HG03095 (cell line): ENCODE measurements around the gene CALR.
"Not testable (repeated sequence)": the region's sequence is repeated elsewhere in the genome, so short reads cannot be mapped to it uniquely, and the experiment has no call there.

Experiments
- ATAC-seq: cut with Tn5 transposase; IDR thresholded peaks from one replicate; pipeline ENCODE4 v1.9.1; 2021; ENCODE audit warnings: moderate library complexity; ENCODE audit not compliant: unreplicated experiment

Gene CALR

GRCh38 chr19:12952488-12953137 lies 14.2 kb downstream of the CALR start:
- ATAC-seq, result no peak

GRCh38 chr19:12953138-12953798 lies 14.9 kb downstream of the CALR start:
- ATAC-seq, result no peak

- no peak for ATAC-seq
Observed at GRCh38 chr19:12953799-12954611, 15.6 kb downstream of the CALR start.

- no peak for ATAC-seq
Observed at GRCh38 chr19:12954612-12954962, 16.2 kb downstream of the CALR start.

- ATAC-seq, result not testable (repeated sequence)
Observed at GRCh38 chr19:12955575-12955974, 17.2 kb downstream of the CALR start.

GRCh38 chr19:12955996-12956395 lies 17.6 kb downstream of the CALR start:
- no peak for ATAC-seq

GRCh38 chr19:12956446-12957388 lies 18.3 kb downstream of the CALR start, which contains the start of gene GADD45GIP1:
Gene GADD45GIP1 (minus strand): TSS chr19:12957223. CDS start chr19:12957212, 11 bp downstream.
- peak; percentile 63 for ATAC-seq

- ATAC-seq, result not testable (repeated sequence)
Observed at GRCh38 chr19:12957389-12957952, 19.1 kb downstream of the CALR start.

GRCh38 chr19:12959481-12959880 lies 21.1 kb downstream of the CALR start:
- no peak for ATAC-seq

GRCh38 chr19:12965017-12965811 lies 26.8 kb downstream of the CALR start:
- peak; percentile 59 for ATAC-seq

- no peak for ATAC-seq
Observed at GRCh38 chr19:12965812-12966135, 27.4 kb downstream of the CALR start.

GRCh38 chr19:12967907-12968306 lies 29.5 kb downstream of the CALR start:
- no peak for ATAC-seq

GRCh38 chr19:12969292-12969988 lies 31.0 kb downstream of the CALR start, which contains the start of gene DAND5:
Gene DAND5 (plus strand): TSS chr19:12969576. CDS start chr19:12969661, 85 bp downstream.
- ATAC-seq, result no peak

- ATAC-seq, result no peak
Observed at GRCh38 chr19:12970070-12970820, 31.8 kb downstream of the CALR start.

- no peak for ATAC-seq
Observed at GRCh38 chr19:12973236-12973635, 34.8 kb downstream of the CALR start.

- ATAC-seq, result no peak
Observed at GRCh38 chr19:12974301-12975220, 36.2 kb downstream of the CALR start.

- no peak for ATAC-seq
Observed at GRCh38 chr19:12975221-12975741, 36.9 kb downstream of the CALR start.
